PC-3 (cell line): ENCODE results near the gene NUDT7. TPM values are rescaled to one million over a fixed set of nuclear protein-coding genes. Genes with fewer than 3 reads are reported as not detected.

ENCODE experiments used
- ATAC-seq: fragments of 200-7000 bp; cut with Tn5 transposase; 2 replicates; pipeline ENCODE4 v1.9.1; 2020; ENCODE audit warnings: mild to moderate bottlenecking, moderate library complexity
- BruUV-seq: library from RNA; stranded (reverse); fragments of 400-500 nt; replicated peaks from 2 replicates; lab custom pipeline; 2021; lab: Mats Ljungman, UMichigan
- CTCF ChIA-PET: fragments of 300-600 bp; sonication (Branson Sonifier 250); formaldehyde crosslinking; loops from one replicate; lab custom pipeline; 2022; ENCODE audit warnings: antibody characterized with exemption; lab: Charles Lee
- POLR2A ChIA-PET: fragments of 300-600 bp; sonication (Branson Sonifier 250); formaldehyde crosslinking; loops from one replicate; lab custom pipeline; 2022; ENCODE audit warnings: antibody characterized with exemption; ENCODE audit not compliant: unreplicated experiment; lab: Charles Lee
- DNase-seq: peaks from one replicate; pipeline ENCODE4 v3.0.0-alpha.2; 2015
- H2AFZ ChIP-seq: fragments of 300-600 bp; sonication (generic); 2 replicates; pipeline ENCODE4 v1.6.0; 2016; ENCODE audit warnings: antibody characterized with exemption, low read length
- H3F3A ChIP-seq: fragments of 300-600 bp; sonication (generic); one replicate; pipeline ENCODE4 v1.6.0; 2017; ENCODE audit warnings: antibody characterized with exemption, low read length, control low read depth, mild to moderate bottlenecking; ENCODE audit not compliant: unreplicated experiment
- H3K27ac ChIP-seq: fragments of 300-600 bp; sonication (generic); 2 replicates; pipeline ENCODE4 v1.5.1; 2016; ENCODE audit warnings: mild to moderate bottlenecking, low read length
- H3K27me3 ChIP-seq: fragments of 300-600 bp; sonication (generic); 2 replicates; pipeline ENCODE4 v1.6.1; 2016; ENCODE audit warnings: low read length, mixed read lengths
- H3K36me3 ChIP-seq: fragments of 300-600 bp; sonication (generic); 2 replicates; pipeline ENCODE4 v1.6.1; 2016; ENCODE audit warnings: low read depth, mixed run types, low read length, mixed read lengths
- H3K4me1 ChIP-seq: fragments of 300-600 bp; sonication (generic); 2 replicates; pipeline ENCODE4 v1.5.1; 2016; ENCODE audit warnings: low read length; ENCODE audit not compliant: insufficient read depth
- H3K4me2 ChIP-seq: fragments of 300-600 bp; sonication (generic); 2 replicates; pipeline ENCODE4 v1.6.0; 2016; ENCODE audit warnings: low read length
- H3K4me3 ChIP-seq: fragments of 300-600 bp; sonication (generic); 2 replicates; pipeline ENCODE4 v1.5.1; 2016; ENCODE audit warnings: mild to moderate bottlenecking, low read length, mixed read lengths
- H3K79me2 ChIP-seq: fragments of 300-600 bp; sonication (generic); 2 replicates; pipeline ENCODE4 v1.6.1; 2017; ENCODE audit warnings: low read length, mixed read lengths
- H3K9ac ChIP-seq: fragments of 300-600 bp; sonication (generic); 2 replicates; pipeline ENCODE4 v1.6.0; 2016; ENCODE audit warnings: mild to moderate bottlenecking, low read length
- H3K9me2 ChIP-seq: fragments of 300-600 bp; sonication (generic); replicated peaks from 2 replicates; pipeline ENCODE4 v1.6.1; 2016; ENCODE audit warnings: mixed run types, low read length, mixed read lengths
- H3K9me3 ChIP-seq: fragments of 300-600 bp; sonication (generic); 2 replicates; pipeline ENCODE4 v1.6.1; 2016; ENCODE audit warnings: low read length, mixed read lengths
- H4K20me1 ChIP-seq: fragments of 300-600 bp; sonication (generic); 2 replicates; pipeline ENCODE4 v1.6.1; 2016; ENCODE audit warnings: low read length, mixed read lengths
- CTCF ChIP-seq: fragments of 300-600 bp; sonication (generic); conservative IDR thresholded peaks from 2 replicates; pipeline ENCODE4 v1.5.1; 2017; ENCODE audit warnings: antibody characterized with exemption, low read depth, mild to moderate bottlenecking, low read length
- EZH2 ChIP-seq: fragments of 300-600 bp; sonication (generic); IDR thresholded peaks from one replicate; pipeline ENCODE4 v1.6.1; 2017; ENCODE audit warnings: antibody characterized with exemption, mild to moderate bottlenecking, low read length; ENCODE audit not compliant: unreplicated experiment
- EZH2phosphoT487 ChIP-seq: fragments of 300-600 bp; sonication (generic); IDR thresholded peaks from 2 replicates; pipeline ENCODE4 v1.6.1; 2018; ENCODE audit warnings: mild to moderate bottlenecking, antibody characterized with exemption, low read length, borderline replicate concordance
- intact Hi-C: fragments of 100-400 bp; cut with micrococcal nuclease; formaldehyde crosslinking; loops from 2 replicates; pipeline ENCODE4 v1.9.0; 2023
- total RNA-seq: library from RNA; depleted of rRNA; stranded (reverse); fragments of >200 nt; gene quantifications from 2 replicates; pipeline ENCODE4 v1.2.3, GENCODE V29; 2014

The NUDT7 gene
- total RNA-seq, 1 experiment from 2014 or later = not detected

GRCh38 chr16:77711179-77711578 is 11.1 kb upstream of the NUDT7 start:
- intact Hi-C loops = no loop called here
- H3K4me1 ChIP-seq = no peaks in the 10 kb centered on the region
- H4K20me1 ChIP-seq = no peaks in the 10 kb centered on the region
- H3K9ac ChIP-seq = no peak overlapping the region
- DNase-seq = no peak
- no peaks in the 10 kb centered on the region for H3K9me3 ChIP-seq
- no peak overlapping the region for H2AFZ ChIP-seq
- no peak overlapping the region for H3K4me2 ChIP-seq
- H3F3A ChIP-seq = no peaks in the 10 kb centered on the region
- ChIA-PET CTCF (no interaction called here), POLR2A (no interaction called here)
- no peaks in the 10 kb centered on the region for H3K79me2 ChIP-seq
- no peak for TF ChIP-seq EZH2
- no peak for TF ChIP-seq CTCF
- no peak for TF ChIP-seq EZH2phosphoT487
- H3K27me3 ChIP-seq = no peaks in the 10 kb centered on the region
- H3K27ac ChIP-seq = no peak overlapping the region
- H3K36me3 ChIP-seq = no peaks in the 10 kb centered on the region
- ATAC-seq = no peak
- no peak overlapping the region for H3K4me3 ChIP-seq
- H3K9me2 ChIP-seq = no peaks in the 10 kb centered on the region
- no TSS peak for BruUV-seq

GRCh38 chr16:77711775-77712174 is 10.5 kb upstream of the NUDT7 start:
- no peaks in the 10 kb centered on the region for H3K4me1 ChIP-seq
- TF ChIP-seq EZH2 (no peak), EZH2phosphoT487 (no peak), CTCF (no peak)
- H2AFZ ChIP-seq = no peak overlapping the region
- no peaks in the 10 kb centered on the region for H3K36me3 ChIP-seq
- no peak overlapping the region for H3K9ac ChIP-seq
- DNase-seq (no peak), ATAC-seq (no peak)
- H3K27me3 ChIP-seq = no peaks in the 10 kb centered on the region
- CTCF ChIA-PET = no interaction called here
- POLR2A ChIA-PET = no interaction called here
- intact Hi-C loops = no loop called here
- no peaks in the 10 kb centered on the region for H3K9me3 ChIP-seq
- H4K20me1 ChIP-seq = no peaks in the 10 kb centered on the region
- no peaks in the 10 kb centered on the region for H3K79me2 ChIP-seq
- no peak overlapping the region for H3K4me3 ChIP-seq
- no peak overlapping the region for H3K27ac ChIP-seq
- BruUV-seq = no TSS peak
- no peaks in the 10 kb centered on the region for H3F3A ChIP-seq
- H3K4me2 ChIP-seq = no peak overlapping the region
- no peaks in the 10 kb centered on the region for H3K9me2 ChIP-seq

- H3K9ac ChIP-seq = no peak overlapping the region
- POLR2A ChIA-PET = no interaction called here
- BruUV-seq = no TSS peak
- intact Hi-C loops = no loop called here
- H3K27me3 ChIP-seq = peaks cover 24% of the 10 kb centered on the region
- no peak overlapping the region for H3K4me3 ChIP-seq
- CTCF ChIA-PET = no interaction called here
- no peak for ATAC-seq
- H3K27ac ChIP-seq = no peak overlapping the region
- H2AFZ ChIP-seq = no peak overlapping the region
- no peaks in the 10 kb centered on the region for H3F3A ChIP-seq
- no peaks in the 10 kb centered on the region for H3K9me2 ChIP-seq
- TF ChIP-seq CTCF (no peak), EZH2phosphoT487 (no peak), EZH2 (no peak)
- no peak for DNase-seq
- H3K9me3 ChIP-seq = no peaks in the 10 kb centered on the region
- H3K4me1 ChIP-seq = no peaks in the 10 kb centered on the region
- no peaks in the 10 kb centered on the region for H3K36me3 ChIP-seq
- H4K20me1 ChIP-seq = no peaks in the 10 kb centered on the region
- H3K79me2 ChIP-seq = no peaks in the 10 kb centered on the region
- no peak overlapping the region for H3K4me2 ChIP-seq
Measured at GRCh38 chr16:77715145-77715544, 7.2 kb upstream of the NUDT7 start.
